DOHH2 (cell line): Measurements from ENCODE around the gene PCCA.

ENCODE experiments used
- CTCF ChIP-seq: fragments of 200-600 bp; sonication (generic); IDR thresholded peaks from one replicate; pipeline ENCODE4 v1.5.1; 2014; ENCODE audit warnings: antibody characterized with exemption, mild to moderate bottlenecking, low read depth, low read length; ENCODE audit not compliant: poor library complexity, severe bottlenecking
- EZH2phosphoT487 ChIP-seq: fragments of 200-600 bp; sonication (generic); IDR thresholded peaks from 2 replicates; pipeline ENCODE4 v1.6.1; 2017; ENCODE audit warnings: borderline replicate concordance, mild to moderate bottlenecking, antibody characterized with exemption, low read length, moderate library complexity, mixed read lengths

DNA sequence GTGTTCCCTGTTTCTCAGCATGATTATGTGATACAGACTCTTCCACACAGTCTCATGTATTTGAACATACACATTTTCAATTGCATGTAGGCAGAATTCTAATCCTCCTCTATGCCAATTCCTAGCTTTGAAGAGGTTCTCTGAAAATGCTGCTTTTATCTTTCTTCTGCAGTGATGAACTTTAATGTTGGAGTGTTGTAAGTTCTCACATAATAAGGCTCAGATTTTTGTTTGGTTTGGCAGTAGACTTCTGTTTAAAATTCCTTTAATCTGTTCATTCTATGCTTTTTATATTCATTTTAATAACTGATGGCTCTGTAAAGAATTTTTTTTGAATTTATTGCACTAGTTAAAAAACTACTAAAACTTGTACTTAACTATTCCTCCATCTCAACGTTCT lies 273.9 kb downstream of the PCCA start:
- TF ChIP-seq CTCF (no peak), EZH2phosphoT487 (no peak)
